Measurements from ENCODE around the gene GGA2. TPM values are rescaled to one million over a fixed set of nuclear protein-coding genes. Genes with fewer than 3 reads are reported as not detected.
"Not testable (repeated sequence)": the region's sequence is repeated elsewhere in the genome, so short reads cannot be mapped to it uniquely, and the experiment has no call there.

The GGA2 gene
- total RNA-seq, 2 donors from 2014 or later = 99.4 to 116 TPM

GRCh38 chr16:23549938-23550337 is 39.6 kb upstream of the GGA2 start:
- Mint-ChIP-seq H3K27me3 (ENCODE audit: insufficient read depth) (no peaks in the 10 kb centered on the region), H3K4me1 (peaks cover 3% of the 10 kb centered on the region), H3K9me3 (no peaks in the 10 kb centered on the region), H3K36me3 (ENCODE audit: low read depth) (peaks cover 65% of the 10 kb centered on the region), H3K27ac (no peak overlapping the region), H3K4me3 (no peak overlapping the region)
- Histone ChIP-seq H3K27me3 (ENCODE audit: control insufficient read depth, insufficient read depth, low read length, poor library complexity, severe bottlenecking) (no peaks in the 10 kb centered on the region), H3K4me3 (ENCODE audit: low read length) (no peak overlapping the region), H3K9ac (ENCODE audit: extremely low read depth, low read length, poor library complexity, severe bottlenecking) (no peak overlapping the region), H3K27ac (ENCODE audit: low read depth, low read length) (no peak overlapping the region), H3K9me3 (ENCODE audit: control insufficient read depth, low read length) (no peaks in the 10 kb centered on the region), H3K4me1 (ENCODE audit: control insufficient read depth, insufficient read depth, low read length) (no peaks in the 10 kb centered on the region), H3K36me3 (ENCODE audit: control insufficient read depth, insufficient read depth, low read length) (peaks cover 62% of the 10 kb centered on the region)
- no peak for DNase-seq
- 99 to 100% methylated on average over 2 to 4 of the region's 5 CpGs for WGBS, 2 experiments (ENCODE audit: insufficient coverage in 1 of 2, insufficient read length in 1 of 2)
- TF ChIP-seq CTCF (conservative IDR thresholded peaks at IDR 0.05) = no peak

GRCh38 chr16:23544436-23544835 is 34.1 kb upstream of the GGA2 start:
- no peak overlapping the region for H3K27ac Mint-ChIP-seq
- no peak overlapping the region for H3K27ac ChIP-seq (ENCODE audit: low read depth, low read length)
- H3K4me1 Mint-ChIP-seq = no peaks in the 10 kb centered on the region
- H3K4me3 Mint-ChIP-seq = no peak overlapping the region
- no peaks in the 10 kb centered on the region for H3K4me1 ChIP-seq (ENCODE audit: control insufficient read depth, insufficient read depth, low read length)
- no peaks in the 10 kb centered on the region for H3K9me3 Mint-ChIP-seq
- DNase-seq = no peak
- H3K9me3 ChIP-seq (ENCODE audit: control insufficient read depth, low read length) = no peaks in the 10 kb centered on the region
- H3K36me3 ChIP-seq (ENCODE audit: control insufficient read depth, insufficient read depth, low read length) = peaks cover 62% of the 10 kb centered on the region
- no peak for TF ChIP-seq CTCF (conservative IDR thresholded peaks at IDR 0.05)
- 95% methylated on average over 11 to 14 of the region's 14 CpGs for WGBS, 2 experiments (ENCODE audit: insufficient coverage in 1 of 2, insufficient read length in 1 of 2)
- H3K4me3 ChIP-seq (ENCODE audit: low read length) = no peak overlapping the region
- no peak overlapping the region for H3K9ac ChIP-seq (ENCODE audit: extremely low read depth, low read length, poor library complexity, severe bottlenecking)
- no peaks in the 10 kb centered on the region for H3K27me3 Mint-ChIP-seq (ENCODE audit: insufficient read depth)
- H3K36me3 Mint-ChIP-seq (ENCODE audit: low read depth) = peaks cover 57% of the 10 kb centered on the region
- H3K27me3 ChIP-seq (ENCODE audit: control insufficient read depth, insufficient read depth, low read length, poor library complexity, severe bottlenecking) = no peaks in the 10 kb centered on the region

- peaks cover 54% of the 10 kb centered on the region for H3K36me3 Mint-ChIP-seq (ENCODE audit: low read depth)
- not testable (repeated sequence) for H3K27ac Mint-ChIP-seq
- WGBS, 2 experiments (ENCODE audit: insufficient coverage in 1 of 2, insufficient read length in 1 of 2) = 98% methylated on average over 2 of the region's 3 CpGs; no CpG with 5 or more reads in 1 of the 2 experiments
Observed at GRCh38 chr16:23540817-23541178, 30.5 kb upstream of the GGA2 start.

More at GRCh38 chr16:23540817-23541178, 30.5 kb upstream of the GGA2 start:
- not testable (repeated sequence) for H3K9ac ChIP-seq (ENCODE audit: extremely low read depth, low read length, poor library complexity, severe bottlenecking); H3K27me3 Mint-ChIP-seq (ENCODE audit: insufficient read depth); H3K4me3 ChIP-seq (ENCODE audit: low read length); H3K4me1 ChIP-seq (ENCODE audit: control insufficient read depth, insufficient read depth, low read length); DNase-seq; H3K4me3 Mint-ChIP-seq; H3K9me3 Mint-ChIP-seq; H3K27me3 ChIP-seq (ENCODE audit: control insufficient read depth, insufficient read depth, low read length, poor library complexity, severe bottlenecking); H3K9me3 ChIP-seq (ENCODE audit: control insufficient read depth, low read length); H3K4me1 Mint-ChIP-seq; H3K27ac ChIP-seq (ENCODE audit: low read depth, low read length)
- H3K36me3 ChIP-seq (ENCODE audit: control insufficient read depth, insufficient read depth, low read length) = peaks cover 56% of the 10 kb centered on the region

Measured in endodermal cell (in vitro differentiated cells).